GM23248 (cell line): ENCODE measurements around the gene COL10A1. TPM values are rescaled to one million over a fixed set of nuclear protein-coding genes. Genes with fewer than 3 reads are reported as not detected.
A peak's percentile ranks its signal among the peaks of the same experiment; 100 is the strongest.

Experiments used
- DNase-seq: peaks from one replicate; pipeline ENCODE4 v3.0.0-alpha.2; 2015
- H2AFZ ChIP-seq: fragments of 200-600 bp; sonication (generic); 2 replicates; pipeline ENCODE4 v1.6.1; 2016; ENCODE audit warnings: antibody characterized with exemption
- H3F3A ChIP-seq: fragments of 200-600 bp; sonication (generic); 2 replicates; pipeline ENCODE4 v1.6.1; 2016; ENCODE audit warnings: mild to moderate bottlenecking, antibody characterized with exemption, mixed run types; ENCODE audit not compliant: insufficient read depth
- H3K27ac ChIP-seq: fragments of 200-600 bp; sonication (generic); 2 replicates; pipeline ENCODE4 v1.5.1; 2016; ENCODE audit warnings: mild to moderate bottlenecking
- H3K27me3 ChIP-seq: fragments of 200-600 bp; sonication (generic); replicated peaks from 2 replicates; pipeline ENCODE4 v1.6.1; 2016; ENCODE audit warnings: mild to moderate bottlenecking; ENCODE audit not compliant: insufficient read depth
- H3K36me3 ChIP-seq: fragments of 200-600 bp; sonication (generic); 2 replicates; pipeline ENCODE4 v1.6.1; 2016; ENCODE audit warnings: low read depth, mild to moderate bottlenecking
- H3K4me1 ChIP-seq: fragments of 200-600 bp; sonication (generic); 2 replicates; pipeline ENCODE4 v1.6.1; 2016; ENCODE audit warnings: mild to moderate bottlenecking; ENCODE audit not compliant: insufficient read depth
- H3K4me2 ChIP-seq: fragments of 200-600 bp; sonication (generic); one replicate; pipeline ENCODE4 v1.6.1; 2016; ENCODE audit warnings: mild to moderate bottlenecking; ENCODE audit not compliant: unreplicated experiment
- H3K4me3 ChIP-seq: fragments of 200-600 bp; sonication (generic); 2 replicates; pipeline ENCODE4 v1.5.1; 2016; ENCODE audit warnings: mild to moderate bottlenecking
- H3K79me2 ChIP-seq: fragments of 200-600 bp; sonication (generic); 2 replicates; pipeline ENCODE4 v1.6.1; 2016; ENCODE audit warnings: mild to moderate bottlenecking; ENCODE audit not compliant: insufficient read depth
- H3K9ac ChIP-seq: fragments of 200-600 bp; sonication (generic); 2 replicates; pipeline ENCODE4 v1.6.1; 2016; ENCODE audit warnings: mild to moderate bottlenecking
- H3K9me2 ChIP-seq: fragments of 200-600 bp; sonication (generic); 2 replicates; pipeline ENCODE4 v1.6.1; 2016; ENCODE audit warnings: mixed run types, mild to moderate bottlenecking, moderate library complexity; ENCODE audit not compliant: insufficient read depth
- H3K9me3 ChIP-seq: fragments of 200-600 bp; sonication (generic); one replicate; pipeline ENCODE4 v1.6.1; 2017; ENCODE audit warnings: low read depth
- H4K20me1 ChIP-seq: fragments of 200-600 bp; sonication (generic); 2 replicates; pipeline ENCODE4 v1.6.0; 2016; ENCODE audit not compliant: insufficient read depth
- EZH2 ChIP-seq: fragments of 200-600 bp; sonication (generic); IDR thresholded peaks from 2 replicates; pipeline ENCODE4 v1.6.1; 2018; ENCODE audit warnings: antibody characterized with exemption, mild to moderate bottlenecking; ENCODE audit not compliant: insufficient read depth, poor library complexity, severe bottlenecking
- EZH2phosphoT487 ChIP-seq: fragments of 200-600 bp; sonication (generic); IDR thresholded peaks from 2 replicates; pipeline ENCODE4 v1.6.1; 2018; ENCODE audit warnings: antibody characterized with exemption, moderate library complexity, mild to moderate bottlenecking, low read depth; ENCODE audit not compliant: insufficient read depth
- WGBS, 2 experiments: methylation state at CpG; one replicate each; pipeline ENCODE4 v1.1.6; 2015 to 2017; ENCODE audit warnings: low lambda C conversion rate in 2 of 2, low coverage in 1 of 2; ENCODE audit errors: missing lambda C conversion rate in 2 of 2; 5-methylcytosine and 5-hydroxymethylcytosine counted together
- in situ Hi-C: fragments of 300-500 bp; cut with MboI; formaldehyde crosslinking; loops from 2 replicates; pipeline ENCODE4 v1.15.0; 2020
- polyA plus RNA-seq: library from polyadenylated mRNA; unstranded; fragments of >200 nt; fragmentation: Nextera tagmentation; extraction: Ambion mirVana; gene quantifications from 2 replicates; pipeline ENCODE4 v1.2.1, GENCODE V29; 2016
- total RNA-seq: library from RNA; depleted of rRNA; stranded (reverse); fragments of >200 nt; shearing (Covaris generic); gene quantifications from 2 replicates; pipeline ENCODE4 v1.2.3, GENCODE V29; 2014

Gene COL10A1
- total and polyA plus RNA-seq, 2 experiments from 2014 or later, result 0.95 to 1.7 TPM

- Histone ChIP-seq H3K9me2 (no peaks in the 10 kb centered on the region), H3K27me3 (no peaks in the 10 kb centered on the region), H3F3A (no peaks in the 10 kb centered on the region), H3K9me3 (no peaks in the 10 kb centered on the region), H3K36me3 (no peaks in the 10 kb centered on the region), H3K4me1 (no peaks in the 10 kb centered on the region), H2AFZ (no peak overlapping the region), H3K4me3 (no peak overlapping the region), H3K9ac (no peak overlapping the region), H4K20me1 (no peaks in the 10 kb centered on the region), H3K79me2 (no peaks in the 10 kb centered on the region), H3K4me2 (no peak overlapping the region), H3K27ac (no peak overlapping the region)
- no peak for DNase-seq
- in situ Hi-C loops, result no loop called here
- no peak for TF ChIP-seq EZH2
- TF ChIP-seq EZH2phosphoT487, result no peak
- WGBS, 2 experiments, result 95% methylated on average over 5 of the region's 5 CpGs
Measured at GRCh38 chr6:116136933-116137340, 11.0 kb upstream of the COL10A1 start.

DNA sequence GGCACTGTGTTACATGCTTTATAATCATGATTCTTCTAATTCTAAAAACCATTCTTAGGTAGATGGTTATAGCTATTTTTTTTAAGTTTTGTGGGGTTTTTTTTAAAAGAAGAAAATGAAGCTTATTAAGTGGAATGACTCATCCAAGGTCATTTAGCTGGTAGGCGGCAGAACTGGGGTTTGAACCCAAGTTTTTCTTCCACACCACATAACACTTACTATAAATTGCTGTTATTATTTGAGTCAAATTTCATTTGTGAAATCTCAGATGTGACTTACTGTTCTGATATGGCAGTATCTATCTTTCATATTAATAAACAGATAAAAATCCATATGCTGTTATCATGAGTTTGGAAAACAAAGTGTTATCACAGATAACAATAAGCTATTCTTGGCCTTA, 10.4 kb upstream of the COL10A1 start:
- H3K9me3 ChIP-seq, result no peaks in the 10 kb centered on the region
- no peak overlapping the region for H2AFZ ChIP-seq
- in situ Hi-C loops, result no loop called here
- H3F3A ChIP-seq, result no peaks in the 10 kb centered on the region
- H3K27me3 ChIP-seq, result no peaks in the 10 kb centered on the region
- H3K4me1 ChIP-seq, result no peaks in the 10 kb centered on the region
- H3K79me2 ChIP-seq, result no peaks in the 10 kb centered on the region
- H3K36me3 ChIP-seq, result no peaks in the 10 kb centered on the region
- no peaks in the 10 kb centered on the region for H4K20me1 ChIP-seq
- no peak overlapping the region for H3K27ac ChIP-seq
- H3K4me2 ChIP-seq, result no peak overlapping the region
- H3K9ac ChIP-seq, result no peak overlapping the region
- WGBS, 2 experiments, result 96% methylated on average over 1 of the region's 1 CpG
- H3K9me2 ChIP-seq, result no peaks in the 10 kb centered on the region
- H3K4me3 ChIP-seq, result no peak overlapping the region
- TF ChIP-seq EZH2phosphoT487, result no peak
- no peak for TF ChIP-seq EZH2
- no peak for DNase-seq

DNA sequence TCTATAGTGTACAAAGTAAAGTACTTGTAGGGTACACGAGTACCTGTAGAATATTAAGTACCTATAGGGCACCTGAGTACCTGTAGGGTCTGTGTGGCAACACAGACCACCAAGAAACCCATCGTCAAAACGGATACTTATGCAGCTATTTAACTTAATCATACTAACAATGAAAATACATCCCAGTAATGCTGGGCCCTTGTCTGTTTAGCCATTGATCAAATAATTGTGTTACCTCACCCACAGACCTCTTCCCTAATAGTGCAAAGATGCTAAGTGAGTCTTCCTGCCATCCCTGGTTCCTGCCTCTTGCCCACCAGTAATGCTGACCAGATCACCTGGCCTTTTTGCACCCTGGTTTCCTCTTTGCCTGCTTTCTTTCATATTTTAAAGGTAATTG, 7.5 kb upstream of the COL10A1 start:
- Histone ChIP-seq H3K4me3 (no peak overlapping the region), H3K27ac (no peak overlapping the region), H3K27me3 (no peaks in the 10 kb centered on the region), H2AFZ (no peak overlapping the region), H3K9me2 (no peaks in the 10 kb centered on the region), H3K9me3 (no peaks in the 10 kb centered on the region), H3K4me2 (no peak overlapping the region), H3F3A (no peaks in the 10 kb centered on the region), H3K79me2 (no peaks in the 10 kb centered on the region), H3K36me3 (no peaks in the 10 kb centered on the region), H3K9ac (no peak overlapping the region), H4K20me1 (no peaks in the 10 kb centered on the region), H3K4me1 (peaks cover 2% of the 10 kb centered on the region; the same call in 1 of the 2 replicates)
- no peak for DNase-seq
- TF ChIP-seq EZH2phosphoT487, result no peak
- no peak for TF ChIP-seq EZH2
- WGBS, 2 experiments, result 96% methylated on average over 3 of the region's 3 CpGs
- in situ Hi-C loops, result no loop called here

DNA sequence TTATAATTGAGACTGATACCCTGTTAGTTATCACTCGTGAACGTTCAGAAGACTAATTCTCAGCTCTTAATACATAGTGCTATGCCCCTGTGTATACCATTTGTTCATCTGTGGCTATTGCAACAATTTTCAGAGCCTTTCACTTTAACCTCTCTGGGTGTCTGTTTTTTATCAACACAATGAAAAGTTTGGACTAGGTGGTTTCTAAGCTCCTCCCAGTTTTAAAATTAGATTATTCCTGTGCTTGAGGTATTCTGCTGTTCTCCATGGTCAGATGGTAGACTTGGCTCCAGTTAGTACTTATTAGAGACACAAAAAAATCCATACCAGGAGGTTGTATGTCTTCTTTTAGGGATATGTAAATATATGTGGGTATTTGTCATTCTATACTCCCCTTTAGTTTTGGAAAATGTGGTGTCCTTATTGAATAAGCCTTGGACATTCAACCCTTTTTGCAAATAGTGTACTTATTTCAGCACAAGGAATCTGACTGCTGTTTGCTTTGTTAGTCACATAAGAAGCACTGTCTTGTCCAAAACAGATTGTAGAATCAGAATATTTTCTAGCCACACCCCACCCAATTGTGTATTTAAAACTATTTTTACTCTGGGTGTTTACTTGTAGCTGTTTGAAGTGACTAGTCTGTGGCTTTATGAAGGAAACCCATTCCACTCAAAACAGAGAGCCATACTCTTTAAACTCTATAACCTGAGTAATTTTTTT, 2.0 kb upstream of the COL10A1 start:
- no peak overlapping the region for H3K4me2 ChIP-seq
- WGBS, 2 experiments, result 89 to 100% methylated on average over 2 of the region's 2 CpGs

GRCh38 chr6:116120430-116120829, 5.5 kb downstream of the COL10A1 start:
- H3K36me3 ChIP-seq, result no peaks in the 10 kb centered on the region
- no peaks in the 10 kb centered on the region for H3K9me3 ChIP-seq
- DNase-seq, result no peak
- no peak overlapping the region for H3K4me2 ChIP-seq
- H3K4me3 ChIP-seq, result no peak overlapping the region
- no peak overlapping the region for H2AFZ ChIP-seq
- H4K20me1 ChIP-seq, result no peaks in the 10 kb centered on the region
- 98 to 100% methylated on average over 2 to 3 of the region's 3 CpGs for WGBS, 2 experiments
- H3K79me2 ChIP-seq, result no peaks in the 10 kb centered on the region
- in situ Hi-C loops, result no loop called here
- H3K4me1 ChIP-seq, result no peaks in the 10 kb centered on the region
- no peak overlapping the region for H3K9ac ChIP-seq
- H3F3A ChIP-seq, result no peaks in the 10 kb centered on the region
- H3K27ac ChIP-seq, result no peak overlapping the region
- no peaks in the 10 kb centered on the region for H3K27me3 ChIP-seq
- no peaks in the 10 kb centered on the region for H3K9me2 ChIP-seq
- TF ChIP-seq EZH2, result no peak
- TF ChIP-seq EZH2phosphoT487, result no peak

More for the DNA sequence above, 2.0 kb upstream of the COL10A1 start:
- Histone ChIP-seq H3K36me3 (no peaks in the 10 kb centered on the region), H3K4me1 (peaks cover 9% of the 10 kb centered on the region), H2AFZ (no peak overlapping the region), H4K20me1 (no peaks in the 10 kb centered on the region), H3K9me3 (no peaks in the 10 kb centered on the region), H3K27ac (no peak overlapping the region), H3F3A (no peaks in the 10 kb centered on the region), H3K27me3 (no peaks in the 10 kb centered on the region), H3K79me2 (no peaks in the 10 kb centered on the region), H3K9ac (no peak overlapping the region), H3K4me3 (no peak overlapping the region), H3K9me2 (no peaks in the 10 kb centered on the region)
- TF ChIP-seq EZH2, result no peak
- no peak for TF ChIP-seq EZH2phosphoT487
- peak; percentile 41 for DNase-seq
- in situ Hi-C loops, result no loop called here
